ENCODE results near the gene OSR1. TPM values are rescaled to one million over a fixed set of nuclear protein-coding genes. Genes with fewer than 3 reads are reported as not detected.

The OSR1 gene
- total and polyA plus RNA-seq, 9 of the 15 experiments (the other 6 are each of a cell fraction or from before 2014, with no cell fraction given) = not detected

DNA sequence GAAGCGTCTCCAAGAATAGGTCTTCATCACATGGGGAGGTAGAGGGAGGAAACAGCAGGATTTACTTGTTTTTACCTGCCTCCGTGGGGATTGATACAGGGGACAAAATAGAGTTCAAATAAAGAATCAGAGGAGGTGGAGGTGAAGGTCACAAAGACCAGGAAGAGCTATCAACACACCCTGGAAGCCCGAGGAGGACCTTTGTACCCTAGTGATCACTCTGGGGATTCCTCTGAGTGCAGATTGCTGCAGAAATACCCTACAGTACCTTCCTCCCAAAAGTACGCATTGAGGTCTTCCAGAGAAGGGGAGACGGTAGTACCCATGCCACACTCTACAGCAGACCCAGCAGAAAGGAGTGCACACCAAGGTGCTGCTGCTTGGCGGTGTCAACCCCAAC is 44.9 kb downstream of the OSR1 start (continued):
- TF ChIP-seq, protein P1, sequence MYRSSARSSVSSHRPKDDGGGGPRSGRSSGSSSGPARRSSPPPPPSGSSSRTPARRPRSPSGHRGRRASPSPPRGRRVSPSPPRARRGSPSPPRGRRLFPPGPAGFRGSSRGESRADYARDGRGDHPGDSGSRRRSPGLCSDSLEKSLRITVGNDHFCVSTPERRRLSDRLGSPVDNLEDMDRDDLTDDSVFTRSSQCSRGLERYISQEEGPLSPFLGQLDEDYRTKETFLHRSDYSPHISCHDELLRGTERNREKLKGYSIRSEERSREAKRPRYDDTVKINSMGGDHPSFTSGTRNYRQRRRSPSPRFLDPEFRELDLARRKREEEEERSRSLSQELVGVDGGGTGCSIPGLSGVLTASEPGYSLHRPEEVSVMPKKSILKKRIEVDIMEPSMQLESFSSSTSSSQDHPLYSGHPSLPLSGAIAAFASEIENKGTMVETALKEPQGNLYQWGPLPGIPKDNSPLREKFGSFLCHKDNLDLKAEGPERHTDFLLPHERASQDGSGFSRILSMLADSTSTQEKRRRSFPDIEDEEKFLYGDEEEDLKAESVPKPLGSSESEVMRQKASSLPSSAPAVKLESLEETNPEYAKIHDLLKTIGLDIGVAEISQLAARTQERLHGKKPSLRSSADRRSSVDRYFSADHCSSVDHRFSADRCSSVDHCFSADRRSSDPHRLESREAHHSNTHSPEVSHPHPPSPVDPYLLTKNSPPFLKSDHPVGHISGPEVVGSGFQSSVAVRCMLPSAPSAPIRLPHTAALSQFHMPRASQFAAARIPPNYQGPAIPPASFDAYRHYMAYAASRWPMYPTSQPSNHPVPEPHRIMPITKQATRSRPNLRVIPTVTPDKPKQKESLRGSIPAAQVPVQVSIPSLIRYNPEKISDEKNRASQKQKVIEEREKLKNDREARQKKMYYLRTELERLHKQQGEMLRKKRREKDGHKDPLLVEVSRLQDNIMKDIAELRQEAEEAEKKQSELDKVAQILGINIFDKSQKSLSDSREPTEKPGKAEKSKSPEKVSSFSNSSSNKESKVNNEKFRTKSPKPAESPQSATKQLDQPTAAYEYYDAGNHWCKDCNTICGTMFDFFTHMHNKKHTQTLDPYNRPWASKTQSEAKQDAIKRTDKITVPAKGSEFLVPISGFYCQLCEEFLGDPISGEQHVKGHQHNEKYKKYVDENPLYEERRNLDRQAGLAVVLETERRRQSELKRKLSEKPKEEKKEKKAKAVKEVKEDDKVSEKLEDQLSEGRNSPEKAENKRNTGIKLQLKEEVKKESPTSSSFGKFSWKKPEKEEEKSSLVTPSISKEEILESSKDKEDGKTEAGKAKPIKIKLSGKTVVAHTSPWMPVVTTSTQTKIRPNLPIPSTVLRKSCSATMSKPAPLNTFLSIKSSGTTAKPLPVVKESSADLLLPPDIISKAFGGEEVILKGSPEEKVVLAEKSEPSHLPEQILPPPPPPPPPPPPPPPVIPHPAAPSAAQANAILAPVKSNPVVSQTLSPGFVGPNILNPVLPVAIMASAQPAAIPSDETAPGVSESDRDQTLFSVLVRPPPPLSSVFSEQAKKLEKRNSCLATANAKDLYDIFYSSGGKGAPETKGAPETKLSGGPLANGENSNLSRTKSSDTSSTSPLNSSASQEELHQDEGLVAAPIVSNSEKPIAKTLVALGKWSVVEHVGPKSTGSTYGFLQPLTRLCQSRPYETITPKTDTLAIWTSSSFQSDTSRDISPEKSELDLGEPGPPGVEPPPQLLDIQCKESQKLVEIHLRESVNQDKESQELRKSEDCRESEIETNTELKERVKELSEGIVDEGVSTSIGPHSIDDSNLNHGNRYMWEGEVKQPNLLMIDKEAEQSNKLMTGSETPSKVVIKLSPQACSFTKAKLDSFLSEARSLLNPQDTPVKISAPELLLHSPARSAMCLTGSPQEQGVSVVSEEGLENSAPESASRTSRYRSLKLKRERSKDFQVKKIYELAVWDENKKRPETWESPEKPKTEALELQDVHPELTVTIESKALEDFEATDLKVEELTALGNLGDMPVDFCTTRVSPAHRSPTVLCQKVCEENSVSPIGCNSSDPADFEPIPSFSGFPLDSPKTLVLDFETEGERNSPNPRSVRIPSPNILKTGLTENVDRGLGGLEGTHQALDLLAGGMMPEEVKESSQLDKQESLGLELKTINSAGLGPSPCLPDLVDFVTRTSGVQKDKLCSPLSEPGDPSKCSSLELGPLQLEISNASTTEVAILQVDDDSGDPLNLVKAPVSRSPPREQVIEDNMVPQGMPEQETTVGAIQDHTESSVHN (IDR thresholded peaks at IDR 0.05; ENCODE audit: borderline replicate concordance in 1 of 2, low read depth in 1 of 2) = no peak

DNA sequence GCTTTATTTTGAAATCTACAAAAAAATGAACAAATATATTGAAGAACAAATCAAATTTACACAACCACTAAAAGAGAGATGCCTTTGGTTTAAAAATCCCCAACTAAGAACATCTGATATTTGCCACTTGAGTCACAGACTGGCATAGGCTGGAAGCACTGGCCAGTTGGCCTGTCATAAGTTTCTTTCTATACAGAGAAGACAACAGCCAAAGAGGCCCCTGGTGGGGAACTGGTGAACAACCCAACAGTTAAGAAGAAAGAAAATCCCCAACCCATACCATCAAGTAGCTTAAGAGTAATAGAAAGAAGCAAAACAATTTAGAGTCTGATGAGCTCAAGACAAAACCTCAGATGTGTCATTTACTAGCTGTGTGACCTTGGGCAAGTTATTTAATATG is 45.5 kb downstream of the OSR1 start:
- no peak overlapping the region for H3K4me2 ChIP-seq (ENCODE audit: insufficient read depth, low read length)
- H3K79me2 ChIP-seq (ENCODE audit: control insufficient read depth, insufficient read depth, low read length) = no peaks in the 10 kb centered on the region
- H3K36me3 ChIP-seq (ENCODE audit: control insufficient read depth, insufficient read depth, low read length) = no peaks in the 10 kb centered on the region
- ChIA-PET CTCF (ENCODE audit: low intra/inter-chr PET ratio) (no interaction called here), POLR2A (no interaction called here)
- H3K4me1 ChIP-seq (replicated peaks in 1 of 2; ENCODE audit: control insufficient read depth in 2 of 2, insufficient read depth in 2 of 2, low read length in 2 of 2) = no peaks in the 10 kb centered on the region
- no peaks in the 10 kb centered on the region for H4K20me1 ChIP-seq (replicated peaks; ENCODE audit: control insufficient read depth, insufficient read depth, low read length)
- DNase-seq (ENCODE audit: extremely low read depth in 1 of 4, low spot score in 3 of 4) = no peak
- no peak overlapping the region for H3K9ac ChIP-seq (ENCODE audit: insufficient read depth in 1 of 2, low read depth in 2 of 2, low read length in 2 of 2)
- H3K9me1 ChIP-seq (ENCODE audit: control insufficient read depth, insufficient read depth, low read length) = no peaks in the 10 kb centered on the region
- in situ Hi-C loops (cut with MboI) = no loop called here
- no peak overlapping the region for H2AFZ ChIP-seq (ENCODE audit: low read depth, low read length)
- intact Hi-C loops (cut with micrococcal nuclease) = no loop called here
- no peak for ATAC-seq
- no peaks in the 10 kb centered on the region for H3K9me3 ChIP-seq (replicated peaks; ENCODE audit: control insufficient read depth, insufficient read depth, low read depth, low read length)
- BruUV-seq (replicated peaks) = no TSS peak
- H3K4me3 ChIP-seq = no peak overlapping the region
- no peak for FAIRE-seq
- H3K27ac ChIP-seq (ENCODE audit: extremely low read depth, low read depth, low read length) = no peak overlapping the region
- H3K27me3 ChIP-seq (ENCODE audit: control insufficient read depth in 2 of 2, insufficient read depth in 2 of 2, low read length in 2 of 2) = no peaks in the 10 kb centered on the region
- TF ChIP-seq MYC (IDR thresholded peaks at IDR 0.05; ENCODE audit: low read depth, low read length) (no peak), MYC (CRISPR knock-in tag; IDR thresholded peaks at IDR 0.05; ENCODE audit: borderline replicate concordance, low read depth) (no peak), THRAP3 (IDR thresholded peaks at IDR 0.05; ENCODE audit: borderline replicate concordance) (no peak), DDX20 (tag; IDR thresholded peaks at IDR 0.05; ENCODE audit: low read depth) (no peak), ZNF134 (CRISPR knock-in tag; conservative IDR thresholded peaks at IDR 0.05) (no peak), SIRT6 (IDR thresholded peaks at IDR 0.05; ENCODE audit: low read depth, low read length) (no peak)
